ENCODE results near the gene MEA1. TPM values are rescaled to one million over a fixed set of nuclear protein-coding genes. Genes with fewer than 3 reads are reported as not detected.
A peak's percentile ranks its signal among the peaks of the same experiment; 100 is the strongest.

Gene MEA1
- total and polyA plus RNA-seq, 9 donors: 48.2 to 95.1 (median 63.2) TPM

GRCh38 chr6:42984924-42985475 lies 28.7 kb downstream of the MEA1 start:
- 6 to 10% (median 7%) methylated on average over 13 of the region's 13 CpGs for WGBS, 3 donors
- Histone ChIP-seq H3K36me3 (no peaks in the 10 kb centered on the region), H3K27ac (peak overlapping the region; percentile 56 to 72), H3K4me3 (peak overlapping the region; percentile 95), H3K4me1 (ENCODE audit: insufficient read depth) (peaks cover 14% of the 10 kb centered on the region), H3K27me3 (no peaks in the 10 kb centered on the region), H3K9me3 (no peaks in the 10 kb centered on the region)
- peak in 1 of 5 donors; percentile 33 for DNase-seq
- intact Hi-C loops (cut with DNase I): no loop called here
- TF ChIP-seq CTCF (IDR thresholded peaks at IDR 0.05) (no peak), EP300 (IDR thresholded peaks at IDR 0.05) (no peak), POLR2A (IDR thresholded peaks at IDR 0.05) (no peak)

GRCh38 chr6:42984001-42984923 lies 29.5 kb downstream of the MEA1 start, which contains the start of gene PPP2R5D:
PPP2R5D (plus strand) TSS chr6:42984570; CDS start chr6:42984678, 108 bp downstream.
- WGBS, 3 donors: 1 to 2% (median 1%) methylated on average over 58 to 59 of the region's 59 CpGs
- peak within 1 kb of the TSS; percentile 56 to 72 for H3K27ac ChIP-seq
- DNase-seq: peak; percentile 95 to 98 (median 96)
- H3K36me3 ChIP-seq: no peaks in the 10 kb centered on the region
- H3K4me3 ChIP-seq: peak within 1 kb of the TSS; percentile 95
- peaks cover 15% of the 10 kb centered on the region for H3K4me1 ChIP-seq (ENCODE audit: insufficient read depth)
- H3K9me3 ChIP-seq: no peaks in the 10 kb centered on the region
- intact Hi-C loops (cut with DNase I): no loop called here
- no peak for TF ChIP-seq EP300 (IDR thresholded peaks at IDR 0.05)
- TF ChIP-seq POLR2A (IDR thresholded peaks at IDR 0.05): peak; percentile 42
- no peak for TF ChIP-seq CTCF (IDR thresholded peaks at IDR 0.05)
- no peaks in the 10 kb centered on the region for H3K27me3 ChIP-seq

- Histone ChIP-seq H3K9me3 (no peaks in the 10 kb centered on the region), H3K36me3 (no peaks in the 10 kb centered on the region), H3K4me1 (ENCODE audit: insufficient read depth) (peaks cover 21% of the 10 kb centered on the region), H3K27ac (no peak overlapping the region), H3K4me3 (no peak overlapping the region), H3K27me3 (no peaks in the 10 kb centered on the region)
- TF ChIP-seq POLR2A (IDR thresholded peaks at IDR 0.05): no peak
- TF ChIP-seq EP300 (IDR thresholded peaks at IDR 0.05): no peak
- TF ChIP-seq CTCF (IDR thresholded peaks at IDR 0.05): no peak
- no peak for DNase-seq
- WGBS, 3 donors: 86 to 89% (median 86%) methylated on average over 5 of the region's 5 CpGs
- intact Hi-C loops (cut with DNase I): no loop called here
Measured at GRCh38 chr6:42981836-42982235, 31.9 kb downstream of the MEA1 start.

- no peak for DNase-seq
- intact Hi-C loops (cut with DNase I): no loop called here
Measured at GRCh38 chr6:42979523-42980177, 34.1 kb downstream of the MEA1 start.

More at GRCh38 chr6:42979523-42980177, 34.1 kb downstream of the MEA1 start:
- peak overlapping the region; percentile 88 for H3K4me3 ChIP-seq
- H3K36me3 ChIP-seq: no peaks in the 10 kb centered on the region
- no peaks in the 10 kb centered on the region for H3K9me3 ChIP-seq
- H3K4me1 ChIP-seq (ENCODE audit: insufficient read depth): peaks cover 16% of the 10 kb centered on the region
- WGBS, 3 donors: 16 to 32% (median 18%) methylated on average over 9 of the region's 9 CpGs
- H3K27me3 ChIP-seq: no peaks in the 10 kb centered on the region
- no peak for TF ChIP-seq EP300 (IDR thresholded peaks at IDR 0.05)
- no peak for TF ChIP-seq CTCF (IDR thresholded peaks at IDR 0.05)
- TF ChIP-seq POLR2A (IDR thresholded peaks at IDR 0.05): no peak
- H3K27ac ChIP-seq: peak overlapping the region in 1 of 2 donors; percentile 56
